ENCODE data around the gene EXO1. TPM values are rescaled to one million over a fixed set of nuclear protein-coding genes. Genes with fewer than 3 reads are reported as not detected.
A peak's percentile ranks its signal among the peaks of the same experiment; 100 is the strongest.

Gene EXO1
- total RNA-seq (2021) (28.2 to 36.5 TPM (median 31.7 TPM) in 3 replicates), Bru-seq, nascent RNA (percentile 86 among the genes with signal in this experiment)
- long read RNA-seq, experiment 1, partial matches to known transcripts: 15 of 110 reads
- long read RNA-seq, experiment 1, other reads (novel, unspliced or antisense): 92 of 110 reads
- long read RNA-seq, experiment 2, partial matches to known transcripts: 15 of 30 reads
- long read RNA-seq, experiment 2, other reads (novel, unspliced or antisense): 14 of 30 reads
- long read RNA-seq, experiment 3, partial matches to known transcripts: 6 of 13 reads
- long read RNA-seq, experiment 3, other reads (novel, unspliced or antisense): 7 of 13 reads

DNA sequence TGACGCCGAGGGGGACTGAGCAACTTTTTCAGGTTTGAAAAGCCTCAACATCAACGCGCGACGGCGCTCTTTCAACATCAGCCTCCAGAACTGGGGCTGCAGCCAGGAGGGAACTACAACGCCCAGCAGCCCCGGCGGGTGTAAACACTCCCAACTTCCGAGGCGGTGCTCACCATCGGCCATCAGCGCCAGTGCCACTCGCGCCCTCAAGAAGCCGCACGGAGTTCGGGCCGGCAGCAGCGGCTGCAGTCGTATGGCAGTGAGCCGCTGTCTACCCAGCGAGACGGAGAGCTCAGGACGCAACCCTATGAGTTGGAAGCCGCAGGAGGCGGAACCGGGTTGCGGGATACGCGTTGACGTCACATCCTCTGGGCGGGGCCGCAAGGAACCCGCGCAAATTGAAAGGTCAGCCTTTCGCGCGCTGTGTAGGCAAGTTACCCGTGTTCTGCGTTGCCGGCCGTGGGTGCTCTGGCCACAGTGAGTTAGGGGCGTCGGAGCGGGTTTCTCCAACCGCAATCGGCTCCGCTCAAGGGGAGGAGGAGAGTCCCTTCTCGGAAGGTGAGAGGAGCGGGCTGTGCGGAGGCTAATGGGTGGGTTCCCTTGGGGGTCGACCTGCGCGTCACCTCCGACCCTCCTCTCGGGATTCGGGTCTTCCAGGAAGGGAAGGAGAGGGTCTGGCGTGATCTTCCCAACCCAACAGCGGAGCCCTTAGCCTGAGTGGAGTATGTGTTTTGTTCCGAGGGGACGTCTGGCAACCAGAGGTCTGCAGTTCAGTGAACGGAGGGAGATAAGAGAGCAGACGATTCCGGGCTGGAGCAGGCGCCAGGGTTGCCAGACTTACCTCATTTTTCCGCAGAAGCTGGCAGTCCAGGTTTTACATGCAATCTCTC, at the start of gene EXO1:
EXO1 (plus strand) TSS at position 409 of the 890 bp plus-strand sequence. CDS start 2,222 bp downstream, outside the sequence.
- H3K36me3 Mint-ChIP-seq: peaks cover 23% of the 10 kb centered on the region
- no peaks in the 10 kb centered on the region for H3K9me3 Mint-ChIP-seq
- peaks cover 19% of the 10 kb centered on the region for H3K4me1 Mint-ChIP-seq
- H3K27me3 Mint-ChIP-seq (ENCODE audit: low read depth): no peaks in the 10 kb centered on the region
- peak; percentile 97 for ATAC-seq
- peak within 1 kb of the TSS; percentile 99 for H3K27ac Mint-ChIP-seq
- DNase-seq (ENCODE audit: low spot score): peak; percentile 87
- peak within 1 kb of the TSS; percentile 98 for H3K4me3 Mint-ChIP-seq
- CTCF ChIA-PET: interaction anchor here (1.0 to 1.7 kb wide), 4 partner anchors 150 to 243 kb away, joined by 3 to 5 read pairs (median 4); partner anchors contain the start of genes CHML, MAP1LC3C and OPN3
- POLR2A ChIA-PET: no interaction called here
- TF ChIP-seq, protein P1, sequence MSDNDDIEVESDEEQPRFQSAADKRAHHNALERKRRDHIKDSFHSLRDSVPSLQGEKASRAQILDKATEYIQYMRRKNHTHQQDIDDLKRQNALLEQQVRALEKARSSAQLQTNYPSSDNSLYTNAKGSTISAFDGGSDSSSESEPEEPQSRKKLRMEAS (CRISPR knock-in tag; IDR thresholded peaks at IDR 0.05): peak; percentile 69; the same call in 1 of the 2 replicates
- TF ChIP-seq, protein P2, sequence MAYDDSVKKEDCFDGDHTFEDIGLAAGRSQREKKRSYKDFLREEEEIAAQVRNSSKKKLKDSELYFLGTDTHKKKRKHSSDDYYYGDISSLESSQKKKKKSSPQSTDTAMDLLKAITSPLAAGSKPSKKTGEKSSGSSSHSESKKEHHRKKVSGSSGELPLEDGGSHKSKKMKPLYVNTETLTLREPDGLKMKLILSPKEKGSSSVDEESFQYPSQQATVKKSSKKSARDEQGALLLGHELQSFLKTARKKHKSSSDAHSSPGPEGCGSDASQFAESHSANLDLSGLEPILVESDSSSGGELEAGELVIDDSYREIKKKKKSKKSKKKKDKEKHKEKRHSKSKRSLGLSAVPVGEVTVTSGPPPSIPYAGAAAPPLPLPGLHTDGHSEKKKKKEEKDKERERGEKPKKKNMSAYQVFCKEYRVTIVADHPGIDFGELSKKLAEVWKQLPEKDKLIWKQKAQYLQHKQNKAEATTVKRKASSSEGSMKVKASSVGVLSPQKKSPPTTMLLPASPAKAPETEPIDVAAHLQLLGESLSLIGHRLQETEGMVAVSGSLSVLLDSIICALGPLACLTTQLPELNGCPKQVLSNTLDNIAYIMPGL (CRISPR knock-in tag; IDR thresholded peaks at IDR 0.05): peak; percentile 73
- TF ChIP-seq NR1H2 (CRISPR knock-in tag; IDR thresholded peaks at IDR 0.05): no peak
- TF ChIP-seq, protein P3, sequence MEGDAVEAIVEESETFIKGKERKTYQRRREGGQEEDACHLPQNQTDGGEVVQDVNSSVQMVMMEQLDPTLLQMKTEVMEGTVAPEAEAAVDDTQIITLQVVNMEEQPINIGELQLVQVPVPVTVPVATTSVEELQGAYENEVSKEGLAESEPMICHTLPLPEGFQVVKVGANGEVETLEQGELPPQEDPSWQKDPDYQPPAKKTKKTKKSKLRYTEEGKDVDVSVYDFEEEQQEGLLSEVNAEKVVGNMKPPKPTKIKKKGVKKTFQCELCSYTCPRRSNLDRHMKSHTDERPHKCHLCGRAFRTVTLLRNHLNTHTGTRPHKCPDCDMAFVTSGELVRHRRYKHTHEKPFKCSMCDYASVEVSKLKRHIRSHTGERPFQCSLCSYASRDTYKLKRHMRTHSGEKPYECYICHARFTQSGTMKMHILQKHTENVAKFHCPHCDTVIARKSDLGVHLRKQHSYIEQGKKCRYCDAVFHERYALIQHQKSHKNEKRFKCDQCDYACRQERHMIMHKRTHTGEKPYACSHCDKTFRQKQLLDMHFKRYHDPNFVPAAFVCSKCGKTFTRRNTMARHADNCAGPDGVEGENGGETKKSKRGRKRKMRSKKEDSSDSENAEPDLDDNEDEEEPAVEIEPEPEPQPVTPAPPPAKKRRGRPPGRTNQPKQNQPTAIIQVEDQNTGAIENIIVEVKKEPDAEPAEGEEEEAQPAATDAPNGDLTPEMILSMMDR (IDR thresholded peaks at IDR 0.05): no peak
- TF ChIP-seq, protein P4, sequence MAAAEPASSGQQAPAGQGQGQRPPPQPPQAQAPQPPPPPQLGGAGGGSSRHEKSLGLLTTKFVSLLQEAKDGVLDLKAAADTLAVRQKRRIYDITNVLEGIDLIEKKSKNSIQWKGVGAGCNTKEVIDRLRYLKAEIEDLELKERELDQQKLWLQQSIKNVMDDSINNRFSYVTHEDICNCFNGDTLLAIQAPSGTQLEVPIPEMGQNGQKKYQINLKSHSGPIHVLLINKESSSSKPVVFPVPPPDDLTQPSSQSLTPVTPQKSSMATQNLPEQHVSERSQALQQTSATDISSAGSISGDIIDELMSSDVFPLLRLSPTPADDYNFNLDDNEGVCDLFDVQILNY (CRISPR knock-in tag; IDR thresholded peaks at IDR 0.05): peak; percentile 96
- peak; percentile 66; the same call in 1 of the 2 replicates for TF ChIP-seq NFE2L1 (CRISPR knock-in tag; IDR thresholded peaks at IDR 0.05)
- TF ChIP-seq, protein P5, sequence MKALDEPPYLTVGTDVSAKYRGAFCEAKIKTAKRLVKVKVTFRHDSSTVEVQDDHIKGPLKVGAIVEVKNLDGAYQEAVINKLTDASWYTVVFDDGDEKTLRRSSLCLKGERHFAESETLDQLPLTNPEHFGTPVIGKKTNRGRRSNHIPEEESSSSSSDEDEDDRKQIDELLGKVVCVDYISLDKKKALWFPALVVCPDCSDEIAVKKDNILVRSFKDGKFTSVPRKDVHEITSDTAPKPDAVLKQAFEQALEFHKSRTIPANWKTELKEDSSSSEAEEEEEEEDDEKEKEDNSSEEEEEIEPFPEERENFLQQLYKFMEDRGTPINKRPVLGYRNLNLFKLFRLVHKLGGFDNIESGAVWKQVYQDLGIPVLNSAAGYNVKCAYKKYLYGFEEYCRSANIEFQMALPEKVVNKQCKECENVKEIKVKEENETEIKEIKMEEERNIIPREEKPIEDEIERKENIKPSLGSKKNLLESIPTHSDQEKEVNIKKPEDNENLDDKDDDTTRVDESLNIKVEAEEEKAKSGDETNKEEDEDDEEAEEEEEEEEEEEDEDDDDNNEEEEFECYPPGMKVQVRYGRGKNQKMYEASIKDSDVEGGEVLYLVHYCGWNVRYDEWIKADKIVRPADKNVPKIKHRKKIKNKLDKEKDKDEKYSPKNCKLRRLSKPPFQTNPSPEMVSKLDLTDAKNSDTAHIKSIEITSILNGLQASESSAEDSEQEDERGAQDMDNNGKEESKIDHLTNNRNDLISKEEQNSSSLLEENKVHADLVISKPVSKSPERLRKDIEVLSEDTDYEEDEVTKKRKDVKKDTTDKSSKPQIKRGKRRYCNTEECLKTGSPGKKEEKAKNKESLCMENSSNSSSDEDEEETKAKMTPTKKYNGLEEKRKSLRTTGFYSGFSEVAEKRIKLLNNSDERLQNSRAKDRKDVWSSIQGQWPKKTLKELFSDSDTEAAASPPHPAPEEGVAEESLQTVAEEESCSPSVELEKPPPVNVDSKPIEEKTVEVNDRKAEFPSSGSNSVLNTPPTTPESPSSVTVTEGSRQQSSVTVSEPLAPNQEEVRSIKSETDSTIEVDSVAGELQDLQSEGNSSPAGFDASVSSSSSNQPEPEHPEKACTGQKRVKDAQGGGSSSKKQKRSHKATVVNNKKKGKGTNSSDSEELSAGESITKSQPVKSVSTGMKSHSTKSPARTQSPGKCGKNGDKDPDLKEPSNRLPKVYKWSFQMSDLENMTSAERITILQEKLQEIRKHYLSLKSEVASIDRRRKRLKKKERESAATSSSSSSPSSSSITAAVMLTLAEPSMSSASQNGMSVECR (CRISPR knock-in tag; IDR thresholded peaks at IDR 0.05; ENCODE audit: borderline replicate concordance): peak; percentile 51; the same call in 1 of the 2 replicates
- TF ChIP-seq, protein P6, sequence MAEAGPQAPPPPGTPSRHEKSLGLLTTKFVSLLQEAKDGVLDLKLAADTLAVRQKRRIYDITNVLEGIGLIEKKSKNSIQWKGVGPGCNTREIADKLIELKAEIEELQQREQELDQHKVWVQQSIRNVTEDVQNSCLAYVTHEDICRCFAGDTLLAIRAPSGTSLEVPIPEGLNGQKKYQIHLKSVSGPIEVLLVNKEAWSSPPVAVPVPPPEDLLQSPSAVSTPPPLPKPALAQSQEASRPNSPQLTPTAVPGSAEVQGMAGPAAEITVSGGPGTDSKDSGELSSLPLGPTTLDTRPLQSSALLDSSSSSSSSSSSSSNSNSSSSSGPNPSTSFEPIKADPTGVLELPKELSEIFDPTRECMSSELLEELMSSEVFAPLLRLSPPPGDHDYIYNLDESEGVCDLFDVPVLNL (CRISPR knock-in tag; IDR thresholded peaks at IDR 0.05; ENCODE audit: borderline replicate concordance, low read depth): peak; percentile 98
- TF ChIP-seq EMX1 (CRISPR knock-in tag; IDR thresholded peaks at IDR 0.05): no peak
- no peak for TF ChIP-seq CBFB (CRISPR knock-in tag; IDR thresholded peaks at IDR 0.05; ENCODE audit: low read depth)
- peak; percentile 85 for TF ChIP-seq GABPB1 (CRISPR knock-in tag; IDR thresholded peaks at IDR 0.05)
- TF ChIP-seq KAT7 (CRISPR knock-in tag; IDR thresholded peaks at IDR 0.05; ENCODE audit: borderline replicate concordance): 0 out of 2 replicates have a peak, but pooled peaks have one; percentile 65
- TF ChIP-seq ZNF219 (CRISPR knock-in tag; IDR thresholded peaks at IDR 0.05; ENCODE audit: borderline replicate concordance): no peak
- TF ChIP-seq TEAD1 (CRISPR knock-in tag; IDR thresholded peaks at IDR 0.05): peak; percentile 61
- TF ChIP-seq, protein P7, sequence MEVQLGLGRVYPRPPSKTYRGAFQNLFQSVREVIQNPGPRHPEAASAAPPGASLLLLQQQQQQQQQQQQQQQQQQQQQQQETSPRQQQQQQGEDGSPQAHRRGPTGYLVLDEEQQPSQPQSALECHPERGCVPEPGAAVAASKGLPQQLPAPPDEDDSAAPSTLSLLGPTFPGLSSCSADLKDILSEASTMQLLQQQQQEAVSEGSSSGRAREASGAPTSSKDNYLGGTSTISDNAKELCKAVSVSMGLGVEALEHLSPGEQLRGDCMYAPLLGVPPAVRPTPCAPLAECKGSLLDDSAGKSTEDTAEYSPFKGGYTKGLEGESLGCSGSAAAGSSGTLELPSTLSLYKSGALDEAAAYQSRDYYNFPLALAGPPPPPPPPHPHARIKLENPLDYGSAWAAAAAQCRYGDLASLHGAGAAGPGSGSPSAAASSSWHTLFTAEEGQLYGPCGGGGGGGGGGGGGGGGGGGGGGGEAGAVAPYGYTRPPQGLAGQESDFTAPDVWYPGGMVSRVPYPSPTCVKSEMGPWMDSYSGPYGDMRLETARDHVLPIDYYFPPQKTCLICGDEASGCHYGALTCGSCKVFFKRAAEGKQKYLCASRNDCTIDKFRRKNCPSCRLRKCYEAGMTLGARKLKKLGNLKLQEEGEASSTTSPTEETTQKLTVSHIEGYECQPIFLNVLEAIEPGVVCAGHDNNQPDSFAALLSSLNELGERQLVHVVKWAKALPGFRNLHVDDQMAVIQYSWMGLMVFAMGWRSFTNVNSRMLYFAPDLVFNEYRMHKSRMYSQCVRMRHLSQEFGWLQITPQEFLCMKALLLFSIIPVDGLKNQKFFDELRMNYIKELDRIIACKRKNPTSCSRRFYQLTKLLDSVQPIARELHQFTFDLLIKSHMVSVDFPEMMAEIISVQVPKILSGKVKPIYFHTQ (CRISPR knock-in tag; IDR thresholded peaks at IDR 0.05): no peak
- TF ChIP-seq, protein P8, sequence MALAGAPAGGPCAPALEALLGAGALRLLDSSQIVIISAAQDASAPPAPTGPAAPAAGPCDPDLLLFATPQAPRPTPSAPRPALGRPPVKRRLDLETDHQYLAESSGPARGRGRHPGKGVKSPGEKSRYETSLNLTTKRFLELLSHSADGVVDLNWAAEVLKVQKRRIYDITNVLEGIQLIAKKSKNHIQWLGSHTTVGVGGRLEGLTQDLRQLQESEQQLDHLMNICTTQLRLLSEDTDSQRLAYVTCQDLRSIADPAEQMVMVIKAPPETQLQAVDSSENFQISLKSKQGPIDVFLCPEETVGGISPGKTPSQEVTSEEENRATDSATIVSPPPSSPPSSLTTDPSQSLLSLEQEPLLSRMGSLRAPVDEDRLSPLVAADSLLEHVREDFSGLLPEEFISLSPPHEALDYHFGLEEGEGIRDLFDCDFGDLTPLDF (CRISPR knock-in tag; IDR thresholded peaks at IDR 0.05): 0 out of 2 replicates have a peak, but pooled peaks have one; percentile 26
- 0 out of 2 replicates have a peak, but pooled peaks have one; percentile 52 for TF ChIP-seq ESRRA (CRISPR knock-in tag; IDR thresholded peaks at IDR 0.05; ENCODE audit: borderline replicate concordance)
- peak; percentile 93 for TF ChIP-seq SP1 (CRISPR knock-in tag; conservative IDR thresholded peaks at IDR 0.05)
- peak; percentile 89 for TF ChIP-seq ETV6 (CRISPR knock-in tag; IDR thresholded peaks at IDR 0.05)
- peak; percentile 99 for TF ChIP-seq FOXK1 (CRISPR knock-in tag; IDR thresholded peaks at IDR 0.05)
